NCI-H2227 (cell line): ENCODE results near the gene KBTBD12.
A peak's percentile ranks its signal among the peaks of the same experiment; 100 is the strongest.

Experiments used
- DNase-seq: peaks from one replicate; lab custom pipeline; 2025; ENCODE audit not compliant: unreplicated experiment; lab: John Stamatoyannopoulos, UW

KBTBD12 gene

GRCh38 chr3:128009952-128010846 lies 95.2 kb downstream of the KBTBD12 start:
- DNase-seq, result no peak

- DNase-seq, result peak; percentile 77
Observed at GRCh38 chr3:128011140-128011539, 96.1 kb downstream of the KBTBD12 start.

GRCh38 chr3:128012050-128012449 lies 97.0 kb downstream of the KBTBD12 start:
- no peak for DNase-seq

- DNase-seq, result no peak
Observed at GRCh38 chr3:128014548-128014947, 99.5 kb downstream of the KBTBD12 start.

- no peak for DNase-seq
Observed at GRCh38 chr3:128016502-128016901, 101.5 kb downstream of the KBTBD12 start.

GRCh38 chr3:128021768-128022372 lies 106.8 kb downstream of the KBTBD12 start:
- no peak for DNase-seq

GRCh38 chr3:128033102-128033501 lies 118.1 kb downstream of the KBTBD12 start:
- no peak for DNase-seq

- DNase-seq, result no peak
Observed at GRCh38 chr3:128036119-128036518, 121.1 kb downstream of the KBTBD12 start.
